ENCODE results near the gene TRAM2. TPM values are rescaled to one million over a fixed set of nuclear protein-coding genes. Genes with fewer than 3 reads are reported as not detected.

Gene TRAM2
- total and polyA plus RNA-seq, 9 of the 15 experiments (the other 6 are each of a cell fraction or from before 2014, with no cell fraction given) = 2.6 to 13.3 (median 8.9) TPM

GRCh38 chr6:52562911-52563310, 13.9 kb downstream of the TRAM2 start (continued):
- TF ChIP-seq ZBTB9 (CRISPR knock-in tag; IDR thresholded peaks at IDR 0.05) = no peak
- TF ChIP-seq FUS (optimal IDR thresholded peaks at IDR 0.05; ENCODE audit: low read depth, low read length) = no peak
- TF ChIP-seq STAT5B (CRISPR knock-in tag; IDR thresholded peaks at IDR 0.05) = no peak
- TF ChIP-seq KAT2B (IDR thresholded peaks at IDR 0.05; ENCODE audit: low read depth, low read length) = no peak
- no peak for TF ChIP-seq ZKSCAN3 (CRISPR knock-in tag; IDR thresholded peaks at IDR 0.05)
- no peak for TF ChIP-seq ILF3 (IDR thresholded peaks at IDR 0.05; ENCODE audit: borderline replicate concordance)
- no peak for TF ChIP-seq PRMT5 (CRISPR knock-in tag; IDR thresholded peaks at IDR 0.05)
- no peak for TF ChIP-seq U2AF1 (optimal IDR thresholded peaks at IDR 0.05; ENCODE audit: low read depth, low read length)
- no peak for TF ChIP-seq BACH1 (tag; IDR thresholded peaks at IDR 0.05)
- no peak for TF ChIP-seq NFE2 (IDR thresholded peaks at IDR 0.05; ENCODE audit: low read depth)
- no peak for TF ChIP-seq HBP1 (CRISPR knock-in tag; IDR thresholded peaks at IDR 0.05)
